ENCODE measurements around the gene GPC5. TPM values are rescaled to one million over a fixed set of nuclear protein-coding genes. Genes with fewer than 3 reads are reported as not detected.

GPC5 gene
- total and polyA plus RNA-seq, 2 of the 13 experiments (the other 11 are each of a cell fraction or from before 2014, with no cell fraction given) = 0.02 to 0.07 TPM

- Histone ChIP-seq H3K27ac (ENCODE audit: extremely low read length, insufficient read depth, low read length) (no peak overlapping the region), H3K36me3 (replicated peaks in 1 of 2; ENCODE audit: control insufficient read depth in 1 of 2, insufficient read depth in 2 of 2, low read length in 2 of 2) (no peaks in the 10 kb centered on the region), H2AFZ (ENCODE audit: low read length) (no peak overlapping the region), H3K4me1 (ENCODE audit: insufficient read depth, low read length) (no peaks in the 10 kb centered on the region), H3K9me3 (ENCODE audit: low read length) (peaks cover 14% of the 10 kb centered on the region; the same call in 1 of the 2 replicates), H3K79me2 (ENCODE audit: insufficient read depth, low read length) (no peaks in the 10 kb centered on the region), H3K27me3 (ENCODE audit: control insufficient read depth in 1 of 2, insufficient read depth in 2 of 2, low read length in 2 of 2) (no peaks in the 10 kb centered on the region), H4K20me1 (ENCODE audit: insufficient read depth, low read length) (no peaks in the 10 kb centered on the region), H3K4me3 (replicated peaks in 1 of 3; ENCODE audit: insufficient read depth in 1 of 3, low read depth in 2 of 3, low read length in 3 of 3) (no peak overlapping the region; a peak in 1 of 6 replicates), H3K4me2 (ENCODE audit: low read depth, low read length) (0 out of 2 replicates have a peak overlapping the region, but pooled peaks have one; percentile 7), H3K9ac (ENCODE audit: insufficient read depth, low read depth, low read length) (no peak overlapping the region)
- POLR2A ChIA-PET = no interaction called here
- WGBS (ENCODE audit: low lambda C conversion rate) = 2% methylated on average over 3 of the region's 3 CpGs
- ATAC-seq = no peak
- CTCF ChIA-PET (ENCODE audit: low intra/inter-chr PET ratio, low total read pairs) = no interaction called here
- TF ChIP-seq MBNL3 (CRISPR knock-in tag; conservative IDR thresholded peaks at IDR 0.05) = no peak
- no peak for TF ChIP-seq ZNF646 (CRISPR knock-in tag; IDR thresholded peaks at IDR 0.05)
- TF ChIP-seq ZNF451 (CRISPR knock-in tag; IDR thresholded peaks at IDR 0.05) = no peak
- no peak for TF ChIP-seq RAD21 (CRISPR knock-in tag; IDR thresholded peaks at IDR 0.05)
- no peak for TF ChIP-seq NKX3-1 (CRISPR knock-in tag; IDR thresholded peaks at IDR 0.05)
- TF ChIP-seq, protein P1, sequence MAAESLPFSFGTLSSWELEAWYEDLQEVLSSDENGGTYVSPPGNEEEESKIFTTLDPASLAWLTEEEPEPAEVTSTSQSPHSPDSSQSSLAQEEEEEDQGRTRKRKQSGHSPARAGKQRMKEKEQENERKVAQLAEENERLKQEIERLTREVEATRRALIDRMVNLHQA (CRISPR knock-in tag; IDR thresholded peaks at IDR 0.05) = no peak
- TF ChIP-seq ZNF337 (CRISPR knock-in tag; IDR thresholded peaks at IDR 0.05; ENCODE audit: borderline replicate concordance, low read depth) = no peak
- TF ChIP-seq ZFP82 (CRISPR knock-in tag; IDR thresholded peaks at IDR 0.05; ENCODE audit: borderline replicate concordance) = no peak
- TF ChIP-seq ZNF564 (CRISPR knock-in tag; IDR thresholded peaks at IDR 0.05) = no peak
- TF ChIP-seq GABPA (IDR thresholded peaks at IDR 0.05; ENCODE audit: low read depth, low read length) = no peak
- TF ChIP-seq GABPA (CRISPR knock-in tag; IDR thresholded peaks at IDR 0.05; ENCODE audit: low read depth) = no peak
- TF ChIP-seq, protein P2, sequence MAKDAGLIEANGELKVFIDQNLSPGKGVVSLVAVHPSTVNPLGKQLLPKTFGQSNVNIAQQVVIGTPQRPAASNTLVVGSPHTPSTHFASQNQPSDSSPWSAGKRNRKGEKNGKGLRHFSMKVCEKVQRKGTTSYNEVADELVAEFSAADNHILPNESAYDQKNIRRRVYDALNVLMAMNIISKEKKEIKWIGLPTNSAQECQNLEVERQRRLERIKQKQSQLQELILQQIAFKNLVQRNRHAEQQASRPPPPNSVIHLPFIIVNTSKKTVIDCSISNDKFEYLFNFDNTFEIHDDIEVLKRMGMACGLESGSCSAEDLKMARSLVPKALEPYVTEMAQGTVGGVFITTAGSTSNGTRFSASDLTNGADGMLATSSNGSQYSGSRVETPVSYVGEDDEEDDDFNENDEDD (CRISPR knock-in tag; IDR thresholded peaks at IDR 0.05; ENCODE audit: borderline replicate concordance) = no peak
- TF ChIP-seq ZNF460 (CRISPR knock-in tag; IDR thresholded peaks at IDR 0.05; ENCODE audit: borderline replicate concordance) = no peak
- TF ChIP-seq EZH2 (conservative IDR thresholded peaks at IDR 0.05; ENCODE audit: low read depth, low read length) = no peak
- in situ Hi-C loops (cut with HindIII; ENCODE audit: extremely low pct_ligation_motif_present, low pct_unique_long_range_greater_than_20kb) (no loop called here), intact Hi-C loops (cut with micrococcal nuclease; ENCODE audit: unreplicated experiment) (no loop called here)
- no peak for DNase-seq (ENCODE audit: low spot score)
- no peak for FAIRE-seq
- no TSS peak for BruUV-seq (replicated peaks)
Measured at GRCh38 chr13:92767468-92767867, 1369.0 kb downstream of the GPC5 start.

All from HepG2 (cell line).